ENCODE results near the gene SLBP. TPM values are rescaled to one million over a fixed set of nuclear protein-coding genes. Genes with fewer than 3 reads are reported as not detected.

The SLBP gene
- total and polyA plus RNA-seq, 10 of the 15 experiments (the other 5 are each of a cell fraction or from before 2014, with no cell fraction given) = 94.4 to 278 (median 158) TPM

- no peak overlapping the region for H3K9ac ChIP-seq (ENCODE audit: control insufficient read depth, insufficient read depth, low read length)
- no peak for FAIRE-seq
These were observed 56.0 kb downstream of the SLBP start for GRCh38 chr4:1656132-1656531.

More at GRCh38 chr4:1656132-1656531, 56.0 kb downstream of the SLBP start:
- ATAC-seq (no peak), DNase-seq (ENCODE audit: low read depth, low spot score) (no peak)
- RAD21 ChIA-PET (ENCODE audit: unreplicated experiment) = no interaction called here
- H3K36me3 ChIP-seq (ENCODE audit: control insufficient read depth in 2 of 2, insufficient read depth in 2 of 2, low read length in 1 of 2) = no peaks in the 10 kb centered on the region
- H3K4me1 ChIP-seq (ENCODE audit: control insufficient read depth, insufficient read depth, low read length) = no peaks in the 10 kb centered on the region
- POLR2A ChIA-PET = no interaction called here
- H3K79me2 ChIP-seq (ENCODE audit: control insufficient read depth, insufficient read depth, low read length) = no peaks in the 10 kb centered on the region
- 58% methylated on average over 5 of the region's 5 CpGs for WGBS (ENCODE audit: insufficient coverage, insufficient replicate concordance, low lambda C conversion rate, missing lambda C conversion rate)
- H3K4me2 ChIP-seq (ENCODE audit: control insufficient read depth, insufficient read depth) = no peak overlapping the region
- BruUV-seq (replicated peaks) = no TSS peak
- no peak overlapping the region for H3K4me3 ChIP-seq
- intact Hi-C loops (cut with micrococcal nuclease; ENCODE audit: unreplicated experiment) = no loop called here
- TF ChIP-seq YY1 (IDR thresholded peaks at IDR 0.05; ENCODE audit: low read depth, low read length) (no peak), ZNF207 (IDR thresholded peaks at IDR 0.05; ENCODE audit: borderline replicate concordance) (no peak), ZBTB11 (CRISPR knock-in tag; IDR thresholded peaks at IDR 0.05) (no peak), EED (IDR thresholded peaks at IDR 0.05; ENCODE audit: low read depth) (no peak), JUND (IDR thresholded peaks at IDR 0.05; ENCODE audit: low read depth, low read length) (no peak), NFIC (IDR thresholded peaks at IDR 0.05; ENCODE audit: low read depth, low read length) (no peak), ASH2L (IDR thresholded peaks at IDR 0.05; ENCODE audit: borderline replicate concordance, low read depth) (no peak), ETV6 (conservative IDR thresholded peaks at IDR 0.05 in 1 of 2, IDR thresholded peaks at IDR 0.05 in 1 of 2; ENCODE audit: borderline replicate concordance in 1 of 2, low read depth in 1 of 2) (no peak), ZNF24 (IDR thresholded peaks at IDR 0.05) (no peak), FOXK2 (IDR thresholded peaks at IDR 0.05) (no peak), BACH1 (IDR thresholded peaks at IDR 0.05; ENCODE audit: borderline replicate concordance) (no peak), SP1 (IDR thresholded peaks at IDR 0.05; ENCODE audit: low read depth, low read length) (no peak), MYC (IDR thresholded peaks at IDR 0.05; ENCODE audit: insufficient read depth, insufficient read length, insufficient replicate concordance, low read length, severe bottlenecking) (no peak), SIX5 (IDR thresholded peaks at IDR 0.05; ENCODE audit: low read depth, low read length, severe bottlenecking) (no peak)
- no peaks in the 10 kb centered on the region for H4K20me1 ChIP-seq (ENCODE audit: control insufficient read depth, insufficient read depth)
- no peaks in the 10 kb centered on the region; the same call in 2 of the 3 replicates for H3K9me3 ChIP-seq (replicated peaks; ENCODE audit: control insufficient read depth, insufficient read depth, low read length)
- H2AFZ ChIP-seq (ENCODE audit: control insufficient read depth, low read depth, low read length) = no peak overlapping the region
- in situ Hi-C loops (cut with MboI) = no loop called here
- SMC1A ChIA-PET (ENCODE audit: uncharacterized antibody, unreplicated experiment) = no interaction called here
- H3K27me3 ChIP-seq (replicated peaks in 1 of 2; ENCODE audit: control insufficient read depth in 2 of 2, insufficient read depth in 2 of 2, low read length in 1 of 2) = no peaks in the 10 kb centered on the region
- H3K27ac ChIP-seq (ENCODE audit: control insufficient read depth, insufficient read depth) = no peak overlapping the region
- CTCF ChIA-PET = no interaction called here

All from GM12878 (cell line).